ENCODE results near the gene OR2T34.

DNA sequence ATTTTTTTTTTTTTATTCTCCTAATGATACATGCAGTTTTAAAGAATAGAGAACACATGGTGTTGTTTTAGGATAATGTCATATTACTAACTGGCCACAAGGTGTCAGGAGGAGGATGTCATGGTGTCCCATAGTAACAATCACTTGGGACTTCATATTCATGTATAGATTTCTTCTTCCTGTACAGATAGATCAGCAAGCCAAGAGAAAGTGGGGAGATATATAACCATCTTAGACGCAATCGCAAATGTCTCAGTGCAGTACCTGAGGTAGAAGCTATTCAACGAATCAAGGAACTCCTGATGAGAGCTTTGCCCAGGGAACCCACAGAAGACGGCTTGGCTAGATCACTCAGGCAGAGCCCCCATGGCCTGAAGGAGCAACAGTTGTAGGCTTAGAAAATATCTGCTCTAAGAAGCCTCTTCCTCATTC is 48.0 kb upstream of the OR2T34 start:
- TF ChIP-seq GATA3 (IDR thresholded peaks at IDR 0.05; ENCODE audit: low read depth, low read length) = no peak
- TF ChIP-seq GATA2 (IDR thresholded peaks at IDR 0.05; ENCODE audit: low read depth, low read length) = no peak
